Measurements from ENCODE around the gene RHBDL1.
A peak's percentile ranks its signal among the peaks of the same experiment; 100 is the strongest.

The RHBDL1 gene

GRCh38 chr16:704552-705380, 29.3 kb downstream of the RHBDL1 start:
- DNase-seq (ENCODE audit: low read depth in 2 of 3, low spot score in 1 of 3) = no peak

GRCh38 chr16:705431-706188, 30.1 kb downstream of the RHBDL1 start, which contains the start of gene FBXL16:
Gene FBXL16 (minus strand): TSS chr16:705801. CDS start chr16:697405, 8,396 bp downstream.
- DNase-seq (ENCODE audit: low read depth in 2 of 3, low spot score in 1 of 3) = no peak

- no peak for DNase-seq (ENCODE audit: low read depth in 2 of 3, low spot score in 1 of 3)
These were observed 31.0 kb downstream of the RHBDL1 start for GRCh38 chr16:706189-707061.

GRCh38 chr16:707062-707538, 31.6 kb downstream of the RHBDL1 start:
- DNase-seq (ENCODE audit: low read depth in 2 of 3, low spot score in 1 of 3) = no peak

GRCh38 chr16:708019-708418, 32.5 kb downstream of the RHBDL1 start:
- no peak for DNase-seq (ENCODE audit: low read depth in 2 of 3, low spot score in 1 of 3)

DNA sequence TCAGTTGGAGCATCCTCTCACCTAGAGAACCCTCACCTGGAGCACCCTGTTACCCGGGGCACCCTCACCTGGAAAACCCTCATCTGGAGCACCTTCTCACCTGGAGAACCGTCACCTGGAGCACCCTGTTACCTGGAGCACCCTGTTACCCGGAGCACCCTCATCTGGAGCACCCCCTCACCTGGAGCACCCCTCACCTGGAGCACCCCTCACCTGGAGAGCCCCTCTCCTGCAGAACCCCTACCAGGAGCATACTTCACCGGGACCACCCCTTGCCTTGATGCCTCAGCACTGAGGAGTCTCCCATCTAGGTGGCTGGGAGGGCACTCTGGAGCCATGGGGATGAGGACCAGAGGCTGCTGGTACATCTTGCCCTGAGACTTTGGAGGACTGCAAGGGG, 33.5 kb downstream of the RHBDL1 start:
- no peak for DNase-seq (ENCODE audit: low read depth in 2 of 3, low spot score in 1 of 3)

GRCh38 chr16:709566-710499, 34.4 kb downstream of the RHBDL1 start:
- DNase-seq (ENCODE audit: low read depth in 2 of 3, low spot score in 1 of 3) = no peak

GRCh38 chr16:710500-711075, 35.1 kb downstream of the RHBDL1 start:
- DNase-seq (ENCODE audit: low read depth in 2 of 3, low spot score in 1 of 3) = no peak

DNA sequence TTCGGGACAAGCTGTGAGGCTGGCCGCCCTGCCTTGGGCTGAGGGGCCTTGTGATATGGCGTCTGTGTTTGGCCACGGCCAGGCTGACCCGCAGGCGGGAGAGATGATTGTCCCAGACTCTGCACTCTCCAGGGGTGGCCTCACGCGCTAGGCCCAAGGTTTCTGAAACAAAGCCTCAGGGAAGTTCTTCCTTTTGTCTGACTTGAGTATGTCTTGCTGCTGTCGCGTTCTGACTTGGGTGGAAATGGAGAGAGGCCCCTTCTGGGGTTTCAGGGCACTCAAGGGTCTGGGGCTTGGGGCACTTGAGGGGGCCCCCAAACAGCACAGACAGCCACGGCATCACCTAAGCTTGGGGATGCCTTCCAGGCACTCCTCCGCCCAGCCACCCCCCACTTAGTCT, 35.6 kb downstream of the RHBDL1 start:
- DNase-seq (ENCODE audit: low read depth in 2 of 3, low spot score in 1 of 3) = no peak

DNA sequence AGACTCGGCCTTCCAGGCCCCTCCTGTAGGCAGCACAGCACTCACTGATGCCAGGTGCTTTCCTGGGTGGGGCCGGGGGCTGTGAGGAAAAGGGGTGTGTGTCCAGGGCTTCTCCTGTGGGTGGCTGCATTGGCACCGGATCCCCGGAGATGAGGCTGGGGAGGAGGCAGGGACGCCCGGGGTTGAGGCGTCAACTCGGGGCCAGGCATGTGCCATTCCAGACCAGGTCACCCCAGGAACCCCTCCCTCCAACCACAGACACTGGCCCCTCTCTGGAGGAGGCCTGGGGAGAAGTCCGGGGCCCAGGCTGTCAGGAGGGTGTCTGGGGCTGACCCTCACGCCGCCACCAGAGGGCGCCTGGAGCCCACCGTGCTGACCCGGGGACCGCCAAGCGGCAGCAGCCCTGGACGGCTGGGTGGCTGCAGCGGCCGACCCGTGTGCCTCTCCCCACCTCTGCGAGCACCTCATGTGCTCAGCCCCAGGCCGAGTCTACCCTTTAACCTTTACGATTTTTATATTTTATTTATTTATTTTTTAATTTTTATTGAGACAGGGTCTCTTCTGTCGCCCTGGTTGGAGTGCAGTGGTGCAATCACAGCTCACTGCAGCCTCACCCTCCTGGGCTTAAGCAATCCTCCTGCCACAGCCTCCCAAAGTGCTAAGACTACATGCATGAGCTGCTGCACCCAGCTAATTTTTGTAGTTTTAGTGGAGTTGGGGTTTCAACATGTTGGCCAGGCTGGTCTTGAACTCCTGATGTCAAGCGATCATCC, 36.3 kb downstream of the RHBDL1 start:
- peak; percentile 47 to 75 (median 70) for DNase-seq (ENCODE audit: low read depth in 2 of 3, low spot score in 1 of 3)

DNA sequence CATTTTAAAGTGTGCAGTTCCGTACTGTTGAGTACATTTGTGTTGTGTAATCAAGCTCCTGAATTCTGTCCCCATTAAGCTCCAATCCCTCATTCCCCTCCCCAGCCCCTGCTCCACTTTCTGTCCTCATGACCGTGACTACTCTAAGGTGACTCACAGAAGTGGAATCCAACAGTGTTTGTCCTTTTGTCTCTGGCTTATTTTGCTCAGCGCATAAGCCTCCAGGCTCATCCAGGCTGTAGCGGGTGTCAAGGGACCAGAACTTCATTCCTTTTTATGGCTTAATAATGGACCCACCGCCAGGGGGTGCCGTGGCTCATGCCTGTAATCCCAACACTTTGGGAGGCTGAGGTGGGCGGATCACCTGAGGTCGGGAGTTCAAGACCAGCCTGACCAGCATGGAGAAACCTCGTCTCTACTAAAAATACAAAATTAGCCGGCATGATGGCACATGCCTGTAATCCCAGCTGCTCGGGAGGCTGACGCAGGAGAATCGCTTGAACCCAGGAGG, 37.3 kb downstream of the RHBDL1 start:
- DNase-seq (ENCODE audit: low read depth in 2 of 3, low spot score in 1 of 3) = peak; percentile 55 to 64 (median 61)

DNA sequence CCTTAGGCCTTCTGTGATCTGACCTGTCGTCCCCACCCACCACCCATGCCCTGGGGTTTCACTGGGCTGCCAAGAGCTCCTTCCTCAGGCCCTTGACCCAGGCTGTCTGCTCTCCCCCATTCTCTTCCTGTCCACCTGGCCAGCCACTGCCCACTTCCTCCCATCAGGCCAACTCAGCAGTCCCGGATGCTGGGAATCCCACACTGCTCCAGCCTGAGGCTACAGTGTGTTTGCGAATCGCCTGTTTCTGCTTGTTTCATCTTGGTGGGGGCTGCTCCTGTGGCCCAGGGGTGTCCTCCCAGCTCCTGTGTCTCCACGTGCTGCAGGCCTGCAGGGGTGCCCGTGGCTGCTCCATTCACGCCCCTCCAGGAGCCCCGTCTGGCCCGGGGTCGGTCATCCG, 38.6 kb downstream of the RHBDL1 start:
- DNase-seq (ENCODE audit: low read depth in 2 of 3, low spot score in 1 of 3) = no peak

DNA sequence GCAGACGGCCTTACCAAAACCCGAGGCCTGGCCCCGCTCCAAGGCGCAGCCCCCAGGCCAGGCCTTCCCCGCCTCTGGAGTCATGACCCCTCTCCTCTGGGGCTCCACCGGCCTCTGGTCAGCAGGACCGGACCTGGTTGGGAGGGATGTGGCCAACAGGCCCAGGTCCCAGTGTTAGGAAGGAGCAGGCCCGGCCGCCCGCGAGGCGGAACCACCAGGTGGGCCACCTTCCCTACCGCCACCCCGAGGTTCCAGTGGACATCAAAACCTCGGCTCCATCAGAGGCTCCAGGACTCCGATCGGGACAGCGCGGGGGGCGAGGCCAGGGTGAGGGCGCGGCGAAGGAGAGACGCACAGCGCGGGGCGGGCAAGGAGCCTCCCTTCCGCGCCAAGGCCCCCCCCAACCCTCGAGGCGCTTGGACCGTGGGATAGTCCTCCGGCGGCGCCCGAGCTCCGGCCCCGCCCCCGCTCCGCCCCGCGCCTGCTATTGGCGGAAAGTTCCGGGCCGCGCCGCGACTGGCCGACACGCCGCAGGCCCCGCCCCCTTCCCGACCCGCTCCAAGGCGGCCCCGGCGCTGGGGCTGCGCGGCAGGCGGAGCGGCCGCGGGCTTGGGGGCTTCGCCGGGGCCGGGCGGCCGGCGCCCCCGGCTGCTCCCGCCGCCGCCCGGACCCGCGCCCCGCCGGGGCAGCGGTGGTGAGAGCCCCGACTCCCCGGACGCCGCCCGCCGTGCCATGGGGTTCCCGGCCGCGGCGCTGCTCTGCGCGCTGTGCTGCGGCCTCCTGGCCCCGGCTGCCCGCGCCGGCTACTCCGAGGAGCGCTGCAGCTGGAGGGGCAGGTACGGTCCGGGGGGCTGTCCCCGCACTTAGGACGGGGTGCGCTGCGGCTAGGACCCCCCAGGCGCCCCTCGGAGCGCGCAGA, 39.3 kb downstream of the RHBDL1 start, which contains the start of gene METRN:
TSS of gene METRN (plus strand) at position 561 of the 919 bp plus-strand sequence. CDS start at position 733, 172 bp downstream.
- DNase-seq (ENCODE audit: low read depth in 2 of 3, low spot score in 1 of 3) = peak; percentile 71 to 91 (median 86)

- DNase-seq (ENCODE audit: low read depth in 2 of 3, low spot score in 1 of 3) = no peak
These were observed 40.2 kb downstream of the RHBDL1 start for GRCh38 chr16:715477-716199.

DNA sequence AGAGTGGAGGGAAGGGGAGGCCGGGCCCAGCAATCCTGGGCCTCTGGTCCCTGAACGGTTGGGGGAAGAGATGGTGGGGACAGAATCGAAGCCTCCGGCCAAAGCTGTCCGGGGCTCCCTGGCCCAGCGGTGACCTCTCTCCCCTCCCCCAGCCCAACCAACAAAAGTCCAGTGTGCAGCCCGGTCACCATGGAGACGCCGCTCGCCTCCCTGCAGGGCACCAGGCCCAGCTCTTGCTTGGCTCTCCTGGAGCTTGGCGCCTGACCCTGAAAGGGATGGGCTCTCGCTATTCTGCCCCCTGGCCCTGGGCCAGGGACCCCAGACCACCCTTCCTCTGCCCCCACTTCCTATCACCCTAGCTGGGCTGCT, 40.7 kb downstream of the RHBDL1 start:
- no peak for DNase-seq (ENCODE audit: low read depth in 2 of 3, low spot score in 1 of 3)

DNA sequence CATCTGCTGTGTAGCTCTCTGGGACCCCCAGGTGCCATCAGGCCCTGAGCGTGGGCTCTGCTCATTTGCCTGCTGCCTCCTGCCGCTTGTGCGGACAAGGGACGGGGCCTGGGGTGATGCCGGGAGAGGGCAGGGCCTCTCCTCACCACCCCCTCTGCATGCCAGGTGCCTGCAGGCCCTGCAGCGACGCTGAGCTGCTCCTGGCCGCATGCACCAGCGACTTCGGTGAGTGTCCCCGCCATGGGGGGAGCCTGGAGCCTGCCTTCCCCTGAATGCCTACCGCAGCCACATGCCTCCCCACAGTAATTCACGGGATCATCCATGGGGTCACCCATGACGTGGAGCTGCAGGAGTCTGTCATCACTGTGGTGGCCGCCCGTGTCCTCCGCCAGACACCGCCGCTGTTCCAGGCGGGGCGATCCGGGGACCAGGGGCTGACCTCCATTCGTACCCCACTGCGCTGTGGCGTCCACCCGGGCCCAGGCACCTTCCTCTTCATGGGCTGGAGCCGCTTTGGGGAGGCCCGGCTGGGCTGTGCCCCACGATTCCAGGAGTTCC, 41.4 kb downstream of the RHBDL1 start:
- no peak for DNase-seq (ENCODE audit: low read depth in 2 of 3, low spot score in 1 of 3)

All from stimulated activated CD4-positive, alpha-beta T cell treated with anti-CD3 and anti-CD28 coated beads, Interleukin-12 subunit alpha, Interleukin-12 subunit beta, amount 100 ng/mL, for 48 hours (primary cell).